NCI-H1048 (cell line): Measurements from ENCODE around the gene FSCN2.

ENCODE experiments used
- DNase-seq: peaks from one replicate; lab custom pipeline; 2025; lab: John Stamatoyannopoulos, UW

Gene FSCN2

DNA sequence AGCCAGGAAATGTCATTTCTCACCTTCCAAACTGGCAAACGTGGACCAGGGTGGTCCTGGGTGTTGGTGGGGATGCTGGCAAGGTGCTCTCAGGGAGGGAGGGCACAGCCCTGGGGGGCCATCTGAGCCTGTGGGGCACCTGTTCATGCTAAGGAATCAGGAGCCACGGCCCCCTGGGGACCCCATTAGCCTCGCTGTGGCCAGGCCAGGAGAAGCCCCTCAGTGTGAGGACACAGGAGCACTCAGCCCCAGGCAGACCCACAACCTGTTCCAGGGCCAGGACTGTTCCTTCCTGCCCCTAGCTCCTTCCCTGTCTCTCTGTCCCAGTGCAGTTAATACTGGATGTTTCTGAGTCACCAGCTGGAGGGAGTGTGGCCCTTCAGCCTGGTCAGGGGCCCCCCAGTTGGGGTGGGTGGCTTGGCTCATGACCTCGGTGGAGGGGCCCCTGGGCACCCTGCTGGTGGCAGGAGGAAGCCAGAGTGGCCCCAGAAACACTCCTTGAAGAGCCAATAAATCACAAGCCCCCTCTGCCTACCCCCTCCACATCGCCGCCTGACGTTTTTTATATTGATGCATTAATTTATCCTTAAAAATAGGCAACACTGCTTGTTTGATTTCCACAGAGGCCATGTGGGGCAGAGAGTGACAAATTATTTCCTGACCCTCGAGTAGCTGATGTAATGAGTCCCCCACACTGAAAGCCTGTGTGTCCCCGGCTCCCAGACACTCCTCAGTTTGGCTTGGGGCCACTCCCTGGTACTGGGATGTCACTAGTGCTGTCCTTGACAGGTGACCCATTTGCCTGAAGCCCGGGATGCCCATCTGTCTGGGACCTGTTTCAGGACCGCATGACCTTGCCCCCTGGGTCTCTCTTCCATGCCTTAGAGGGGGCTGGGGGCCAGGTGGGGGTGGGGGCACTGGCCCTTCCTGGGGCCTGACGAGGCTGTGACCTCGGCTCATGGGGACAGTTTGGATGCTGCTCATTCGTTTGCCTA is 37.9 kb upstream of the FSCN2 start:
- no peak for DNase-seq

DNA sequence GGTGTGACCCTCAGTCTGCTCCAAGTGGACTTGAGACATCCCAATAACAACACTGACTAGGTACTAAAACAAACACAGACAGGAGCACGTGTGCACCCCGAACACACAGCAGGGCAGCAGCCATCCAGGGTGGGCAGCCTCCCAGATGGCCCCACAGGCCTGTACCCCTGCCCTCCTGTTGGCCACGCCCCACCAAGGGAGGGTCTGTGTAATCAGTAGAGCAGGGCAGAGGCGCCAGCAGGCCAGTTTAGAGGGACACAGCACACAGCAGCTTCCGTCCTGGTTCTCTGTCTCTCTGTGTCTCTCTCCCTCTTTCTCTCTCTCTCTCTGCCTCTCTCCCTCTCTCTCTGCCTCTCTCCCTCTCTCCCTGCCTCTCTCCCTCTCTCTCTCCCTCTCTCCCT is 37.0 kb upstream of the FSCN2 start:
- DNase-seq = no peak

DNA sequence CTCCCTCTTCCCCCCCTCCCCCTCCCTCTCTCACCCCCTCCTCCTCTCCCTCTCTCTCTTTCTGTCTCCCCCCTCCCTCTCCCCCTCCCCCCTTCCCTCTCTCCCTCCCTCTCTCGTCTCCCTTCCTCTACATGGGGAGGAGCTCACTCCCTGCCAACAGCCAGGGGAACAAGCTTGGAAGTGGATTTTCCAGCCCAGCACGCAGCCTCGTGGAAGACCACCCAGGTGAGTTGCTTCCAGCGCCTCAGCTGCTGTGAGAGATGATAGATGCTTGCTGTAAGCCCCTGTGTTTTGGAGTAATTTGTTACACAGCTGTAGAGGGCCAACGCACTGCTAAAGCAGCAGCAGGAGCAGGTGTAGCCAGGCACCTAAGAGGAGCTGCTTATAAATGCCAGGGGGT is 36.4 kb upstream of the FSCN2 start:
- no peak for DNase-seq

DNA sequence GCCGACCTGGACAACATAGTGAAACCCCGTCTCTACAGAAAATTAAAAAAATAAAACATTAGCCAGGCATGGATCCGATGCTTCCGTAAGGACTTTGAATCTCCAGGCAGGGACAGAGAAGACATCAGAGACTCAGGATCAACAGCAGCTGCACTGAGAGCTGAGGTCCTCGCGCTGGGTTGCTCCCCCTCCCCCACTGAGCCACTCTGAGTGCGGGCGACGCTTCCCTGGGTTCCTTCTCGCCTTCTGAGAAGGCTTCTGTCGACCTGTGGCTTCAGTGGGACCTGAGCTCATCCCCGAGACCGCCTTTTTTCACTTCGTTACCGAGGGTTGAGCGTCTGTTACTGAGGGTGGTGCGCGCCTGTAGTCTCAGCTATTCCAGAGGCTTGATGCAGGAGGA is 36.0 kb upstream of the FSCN2 start:
- no peak for DNase-seq

DNA sequence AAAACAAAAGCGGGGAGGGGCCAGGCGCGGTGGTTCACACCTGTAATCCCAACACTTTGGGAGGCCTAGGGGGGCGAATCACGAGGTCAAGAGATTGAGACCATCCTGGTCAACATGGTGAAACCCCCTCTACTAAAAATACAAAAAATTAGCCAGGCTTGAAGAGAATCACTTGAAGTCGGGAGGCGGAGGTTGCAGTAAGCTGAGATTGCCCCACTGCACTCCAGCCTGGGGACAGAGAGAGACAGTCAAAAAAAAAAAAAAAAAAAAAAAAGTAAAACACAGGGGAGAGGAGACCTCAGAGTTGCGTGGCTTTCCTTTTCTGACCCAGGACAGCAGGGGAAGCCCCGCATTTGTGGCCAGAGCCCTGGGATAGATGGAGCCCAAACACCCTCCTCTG is 35.5 kb upstream of the FSCN2 start:
- DNase-seq = no peak

DNA sequence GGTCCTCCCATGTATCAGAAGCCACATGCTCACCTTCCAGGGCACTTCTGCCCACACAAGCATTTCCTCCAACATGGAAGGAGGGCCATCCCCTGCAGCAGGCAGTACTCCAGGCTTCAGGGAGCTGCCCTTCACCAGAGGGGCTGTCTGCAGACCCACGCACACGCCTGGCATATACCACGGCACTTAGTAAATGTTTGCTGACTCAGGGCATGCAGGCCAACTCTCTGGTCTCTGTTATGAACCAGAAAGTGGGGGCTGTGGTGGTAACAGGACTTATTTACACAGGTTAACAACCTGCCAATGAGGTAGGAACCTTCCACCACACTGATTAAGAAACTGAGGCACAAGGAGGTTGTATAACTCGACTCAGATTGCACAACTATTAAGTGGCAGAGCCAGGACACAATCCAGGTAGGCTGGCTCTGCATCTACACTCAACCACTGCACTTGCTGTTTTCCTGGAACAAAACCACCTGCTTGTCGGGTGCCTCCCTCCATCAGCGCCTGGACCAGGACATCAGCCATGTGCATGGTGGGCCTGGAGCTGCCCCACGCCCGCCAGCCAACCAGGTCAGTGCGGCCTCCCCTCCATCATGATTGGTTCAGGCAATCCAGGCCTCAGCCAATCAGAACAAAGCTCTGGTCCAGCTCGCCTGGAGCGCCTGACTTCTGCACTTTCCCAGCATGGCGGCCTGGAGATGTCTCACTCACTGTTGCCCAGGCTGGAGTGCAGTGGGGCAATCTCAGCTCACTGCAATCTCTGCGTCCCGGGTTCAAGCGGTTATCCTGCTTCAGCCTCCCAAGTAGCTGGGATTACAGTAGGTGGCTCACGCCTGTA is 34.8 kb upstream of the FSCN2 start:
- no peak for DNase-seq

DNA sequence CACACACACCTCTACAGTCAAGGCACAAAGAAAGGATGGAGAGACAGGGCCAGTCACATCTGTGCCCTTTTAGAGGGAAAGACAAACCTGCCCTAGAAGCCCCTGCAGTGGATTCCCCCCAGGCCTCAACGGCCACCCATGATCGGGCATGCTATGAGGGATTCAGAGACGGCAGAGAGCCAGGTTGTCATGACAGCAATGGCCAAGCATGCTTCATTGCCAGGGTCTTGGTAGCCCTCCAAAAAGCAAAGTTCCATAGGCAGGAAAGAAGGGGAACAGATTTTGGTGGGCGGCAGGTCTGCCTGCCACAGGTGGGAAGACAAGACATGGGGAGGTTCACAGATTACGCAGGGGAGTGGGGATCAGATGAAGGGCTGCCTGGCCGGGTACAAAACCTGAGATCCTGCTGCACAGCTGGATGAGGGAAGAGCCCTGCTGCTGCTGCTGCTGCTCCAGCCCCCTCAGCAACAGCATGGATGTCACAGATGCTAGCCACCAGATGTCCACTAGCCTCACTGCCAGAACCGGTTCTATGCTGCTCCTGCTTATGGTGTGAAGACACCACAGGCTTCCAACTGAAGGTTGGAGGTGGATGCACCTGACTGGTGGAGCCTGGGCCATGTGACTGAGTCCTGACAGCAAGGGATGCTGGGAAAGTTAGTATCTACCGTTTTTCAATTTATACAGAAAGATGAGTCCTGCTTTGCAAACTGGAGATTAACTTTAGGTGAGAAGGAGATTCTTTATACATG is 33.4 kb upstream of the FSCN2 start:
- DNase-seq = no peak

DNA sequence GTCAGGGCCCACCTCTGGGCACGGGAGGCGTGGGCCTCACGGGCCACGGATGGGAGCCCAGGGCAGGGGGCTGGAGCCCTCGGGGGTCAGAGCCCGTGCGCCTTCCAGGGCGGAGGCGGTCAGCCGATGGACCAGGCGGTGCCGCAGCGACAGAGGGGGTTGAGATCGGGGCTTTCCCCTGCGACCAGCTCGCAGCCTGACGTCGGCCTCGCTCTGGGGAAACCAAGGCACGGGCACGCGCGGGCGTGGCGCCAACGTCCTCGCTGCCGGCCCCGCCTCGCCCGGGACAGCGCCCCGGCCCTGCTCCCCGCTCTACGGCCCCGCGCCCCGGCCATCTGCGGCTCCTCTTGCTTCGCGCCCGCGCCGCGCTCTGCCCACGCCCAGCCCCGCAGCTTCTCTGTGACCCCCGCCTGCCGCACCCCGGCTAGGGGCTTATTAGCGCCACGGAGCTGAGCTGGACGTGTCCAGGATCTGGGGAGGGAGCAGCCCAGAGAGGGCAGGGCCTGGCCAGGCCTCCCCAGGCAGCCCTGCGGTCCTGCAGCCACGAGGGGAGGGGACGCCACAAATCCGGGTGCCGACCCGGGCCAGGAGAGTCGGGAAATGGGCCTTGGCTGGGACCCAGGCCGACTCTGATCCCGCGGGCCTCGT is 29.1 kb upstream of the FSCN2 start:
- DNase-seq = no peak

DNA sequence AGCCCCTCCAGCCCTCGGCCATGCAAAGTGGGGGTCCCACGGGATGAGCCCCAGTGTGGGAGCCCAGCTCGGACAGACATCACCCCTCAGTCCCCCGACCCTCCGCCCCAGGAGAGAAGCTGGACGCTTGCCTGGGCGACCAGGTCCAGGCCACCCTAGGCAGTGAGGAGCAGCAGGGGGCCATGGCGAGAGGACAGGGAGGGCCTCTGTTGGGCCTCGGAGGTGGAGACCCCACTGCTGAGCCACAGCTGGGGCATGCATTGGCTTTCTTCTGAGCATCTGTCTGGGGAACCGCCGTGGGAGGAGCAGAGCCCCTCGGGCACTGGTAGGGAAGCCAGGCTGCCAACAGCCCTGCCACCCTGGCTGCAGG is 28.6 kb upstream of the FSCN2 start:
- no peak for DNase-seq

DNA sequence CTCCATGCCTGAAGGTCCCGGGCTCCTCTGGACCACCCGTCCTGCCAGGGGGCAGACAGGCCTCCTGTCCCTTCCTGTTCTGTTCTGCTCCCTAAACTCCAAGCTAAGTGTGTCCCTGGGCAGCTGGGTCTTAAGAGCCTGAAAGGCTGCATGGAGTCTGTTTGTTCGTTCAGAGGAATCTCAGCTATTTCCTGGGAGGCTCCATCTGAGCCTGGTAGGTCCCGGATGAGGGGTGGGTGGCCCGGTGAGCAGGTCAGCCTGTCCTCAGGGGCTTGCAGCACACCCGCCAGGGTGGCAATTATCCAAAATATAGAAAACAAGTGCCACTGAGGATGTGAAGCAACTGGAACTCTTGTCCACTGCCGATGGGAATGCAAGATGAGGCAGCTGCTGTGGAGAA is 28.1 kb upstream of the FSCN2 start:
- no peak for DNase-seq

DNA sequence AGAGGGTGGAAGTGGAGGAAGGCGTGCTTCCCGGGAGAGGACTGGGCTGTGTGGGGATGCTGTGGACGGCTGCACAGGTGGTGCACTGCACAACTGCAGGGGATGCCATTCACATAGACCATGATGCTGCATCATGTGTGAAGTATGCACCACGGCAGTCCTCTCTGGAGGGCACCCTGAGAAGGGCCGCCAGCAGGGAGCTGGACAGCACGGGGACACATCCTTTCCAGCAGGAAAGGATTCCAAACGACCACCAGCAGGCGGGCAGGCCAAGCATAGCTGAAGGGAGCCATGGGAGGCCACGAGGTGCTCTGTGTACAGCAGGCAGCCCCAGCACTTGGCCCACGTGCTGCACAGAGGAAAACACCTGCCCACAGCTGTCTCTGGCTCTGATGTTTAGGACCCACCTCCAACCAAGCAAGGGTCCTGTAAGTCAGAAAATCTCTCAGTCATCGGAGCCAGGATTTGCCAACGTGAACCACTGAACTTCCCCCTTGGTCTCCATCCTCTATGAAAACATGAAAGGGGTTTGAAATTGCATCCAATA is 25.6 kb upstream of the FSCN2 start:
- no peak for DNase-seq

DNA sequence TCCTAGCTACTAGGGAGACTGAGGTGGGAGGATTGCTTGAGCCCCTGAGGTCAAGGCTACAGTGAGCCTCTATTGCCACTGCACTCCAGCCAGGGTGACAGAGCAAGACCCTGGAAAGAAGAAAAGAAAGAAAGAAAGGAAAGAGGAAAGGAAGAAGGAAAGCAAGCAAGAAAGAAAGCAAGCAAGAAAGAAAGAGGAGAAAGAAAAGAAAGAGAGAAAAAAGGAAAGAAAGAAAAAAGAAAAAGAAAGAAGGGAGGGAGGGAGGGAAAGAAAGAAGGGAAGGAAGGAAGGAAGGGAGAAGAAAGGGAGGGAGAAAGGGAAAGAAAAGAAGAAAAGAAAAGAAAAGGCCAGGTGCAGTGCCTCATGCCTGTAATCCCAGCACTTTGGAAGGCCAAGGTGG is 24.6 kb upstream of the FSCN2 start:
- no peak for DNase-seq

DNA sequence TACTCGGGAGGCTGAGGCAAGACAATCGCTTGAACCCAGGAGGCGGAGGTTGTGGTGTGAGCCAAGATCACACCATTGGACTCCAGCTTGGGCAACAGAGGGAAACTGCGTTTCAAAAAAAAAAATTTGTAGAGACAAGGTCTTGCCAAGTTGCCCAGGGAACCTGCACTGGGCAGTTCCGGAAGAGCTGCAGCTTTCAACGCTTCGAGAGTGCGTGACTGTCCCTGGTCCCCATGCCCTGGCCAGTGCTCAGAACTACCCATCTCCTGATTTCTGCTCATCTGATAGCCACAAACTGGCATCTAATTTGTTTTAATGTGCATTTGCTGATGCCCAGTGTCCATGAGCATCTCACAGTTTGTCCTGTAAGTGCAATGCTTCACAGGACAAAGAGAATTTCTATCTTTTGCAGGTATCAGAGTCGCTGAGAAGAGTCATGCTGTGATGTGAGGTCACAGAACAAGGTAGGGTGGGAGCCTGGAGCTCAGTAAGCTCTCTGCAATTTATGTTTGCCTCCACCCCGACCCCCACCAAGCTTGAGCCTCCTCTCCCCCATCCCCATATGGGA is 19.5 kb upstream of the FSCN2 start:
- DNase-seq = no peak

DNA sequence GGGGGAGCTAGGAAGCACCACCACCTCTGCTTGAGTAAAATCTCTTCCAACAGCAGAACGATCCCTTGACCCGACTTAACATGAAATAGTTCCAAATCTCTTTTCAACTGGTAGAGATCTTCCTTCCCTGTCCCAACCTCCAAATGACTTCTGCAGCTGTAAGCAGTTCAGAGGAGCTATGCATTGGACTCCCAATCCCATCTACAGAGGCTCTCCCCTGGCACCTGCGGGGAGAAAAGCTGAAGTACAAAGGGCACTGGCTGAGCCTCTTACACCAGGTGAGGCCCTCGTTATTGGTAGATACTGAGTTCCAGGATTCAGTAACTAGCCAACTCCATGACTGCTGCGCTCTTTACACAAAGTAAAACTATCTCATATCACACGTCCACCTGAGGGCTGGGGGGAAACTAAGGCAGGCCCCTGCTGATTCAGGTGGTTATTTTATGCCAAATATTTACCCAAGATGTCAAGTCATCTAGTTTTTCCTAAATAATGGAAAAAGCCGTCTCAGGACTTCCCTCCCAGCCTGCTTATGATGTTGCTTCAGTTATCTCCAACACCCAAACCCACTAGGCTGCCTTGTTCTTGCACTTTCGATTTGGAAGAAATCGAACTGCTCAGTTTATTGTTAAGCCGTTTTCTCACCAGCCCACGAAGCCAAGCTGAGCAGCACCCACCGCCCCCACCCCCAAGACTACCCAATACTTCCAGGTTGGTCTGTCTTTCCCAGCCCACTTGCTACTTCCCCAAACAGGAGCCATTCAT is 18.8 kb upstream of the FSCN2 start:
- DNase-seq = no peak

DNA sequence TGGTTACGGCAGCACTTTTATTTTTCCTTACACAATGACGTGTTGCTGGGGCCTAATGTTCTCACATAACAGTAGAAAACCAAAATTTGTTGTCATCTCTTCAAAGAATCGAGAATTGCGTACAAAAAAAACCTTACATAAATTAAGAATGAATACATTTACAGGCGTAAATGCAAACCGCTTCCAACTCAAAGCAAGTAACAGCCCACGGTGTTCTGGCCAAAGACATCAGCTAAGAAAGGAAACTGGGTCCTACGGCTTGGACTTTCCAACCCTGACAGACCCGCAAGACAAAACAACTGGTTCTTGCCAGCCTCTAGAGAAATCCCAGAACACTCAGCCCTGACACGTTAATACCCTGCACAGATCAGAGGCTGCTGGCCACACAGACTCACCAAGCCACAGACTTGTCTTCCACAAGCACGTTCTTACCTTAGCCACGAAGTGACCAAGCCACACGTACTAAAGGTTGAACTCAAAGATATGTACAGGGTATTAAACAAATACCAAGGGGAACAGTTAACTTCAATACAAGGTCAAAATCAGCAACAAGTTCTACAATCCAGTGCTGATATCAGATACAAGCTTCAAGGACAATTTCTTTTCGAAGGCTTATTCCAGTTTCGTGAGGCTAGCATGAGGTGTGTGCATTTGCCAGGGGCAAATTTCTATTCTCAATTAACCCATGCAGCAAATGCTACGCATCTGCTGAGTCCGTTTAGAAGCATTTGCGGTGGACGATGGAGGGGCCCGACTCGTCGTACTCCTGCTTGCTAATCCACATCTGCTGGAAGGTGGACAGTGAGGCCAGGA is 18.0 kb upstream of the FSCN2 start:
- no peak for DNase-seq

DNA sequence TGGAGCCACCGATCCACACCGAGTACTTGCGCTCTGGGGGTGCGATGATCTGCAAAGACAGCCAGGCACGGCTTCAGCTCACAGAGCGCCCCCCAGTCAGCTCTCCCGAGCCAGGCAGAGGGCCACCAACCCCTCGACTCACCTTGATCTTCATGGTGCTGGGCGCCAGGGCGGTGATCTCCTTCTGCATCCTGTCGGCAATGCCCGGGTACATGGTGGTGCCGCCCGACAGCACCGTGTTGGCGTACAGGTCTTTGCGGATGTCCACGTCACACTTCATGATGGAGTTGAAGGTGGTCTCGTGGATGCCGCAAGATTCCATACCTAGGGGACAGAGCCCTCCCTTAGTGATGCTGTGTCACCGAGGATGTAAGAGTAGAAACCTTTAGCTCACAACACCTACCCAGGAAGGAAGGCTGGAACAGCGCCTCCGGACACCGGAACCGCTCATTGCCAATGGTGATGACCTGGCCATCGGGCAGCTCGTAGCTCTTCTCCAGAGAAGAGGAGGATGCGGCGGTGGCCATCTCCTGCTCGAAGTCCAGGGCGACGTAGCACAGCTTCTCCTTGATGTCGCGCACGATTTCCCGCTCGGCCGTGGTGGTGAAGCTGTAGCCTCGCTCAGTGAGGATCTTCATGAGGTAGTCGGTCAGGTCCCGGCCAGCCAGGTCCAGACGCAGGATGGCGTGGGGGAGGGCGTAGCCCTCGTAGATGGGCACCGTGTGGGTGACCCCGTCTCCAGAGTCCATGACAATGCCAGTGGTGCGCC is 17.2 kb upstream of the FSCN2 start:
- DNase-seq = no peak

DNA sequence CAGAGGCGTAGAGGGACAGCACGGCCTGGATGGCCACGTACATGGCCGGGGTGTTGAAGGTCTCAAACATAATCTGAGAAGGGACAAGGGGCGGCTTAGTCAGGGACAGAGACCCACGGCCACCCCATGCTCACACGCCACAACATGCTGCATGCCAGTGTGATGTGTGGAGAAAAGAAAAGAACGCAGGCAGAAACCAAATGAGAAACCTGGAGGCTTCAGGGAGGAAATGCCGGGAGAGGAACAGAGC is 16.7 kb upstream of the FSCN2 start:
- no peak for DNase-seq

DNA sequence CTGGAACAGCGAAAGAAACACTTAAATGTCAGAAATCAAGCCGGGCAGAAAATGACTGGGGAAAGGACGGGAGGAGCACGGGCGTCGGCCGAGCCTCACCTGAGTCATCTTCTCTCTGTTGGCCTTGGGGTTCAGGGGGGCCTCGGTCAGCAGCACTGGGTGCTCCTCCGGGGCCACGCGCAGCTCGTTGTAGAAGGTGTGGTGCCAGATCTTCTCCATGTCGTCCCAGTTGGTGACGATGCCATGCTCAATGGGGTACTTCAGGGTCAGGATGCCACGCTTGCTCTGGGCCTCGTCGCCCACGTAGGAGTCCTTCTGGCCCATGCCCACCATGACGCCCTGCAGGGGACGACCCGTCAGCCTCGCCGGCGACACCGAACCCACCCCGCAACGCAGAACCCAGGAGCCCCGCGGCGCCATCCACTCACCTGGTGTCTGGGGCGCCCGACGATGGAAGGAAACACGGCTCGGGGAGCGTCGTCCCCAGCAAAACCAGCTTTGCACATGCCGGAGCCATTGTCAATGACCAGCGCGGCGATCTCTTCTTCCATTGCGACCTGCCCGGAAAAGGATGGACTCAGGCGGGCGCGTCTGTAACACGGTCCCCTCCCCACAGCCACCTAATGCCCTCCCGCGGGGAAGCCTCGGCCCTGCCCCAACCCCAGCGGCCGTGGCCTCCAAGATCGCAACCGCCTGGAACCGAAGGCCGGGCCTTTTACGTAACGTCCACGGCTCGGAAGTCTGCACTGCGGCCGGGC is 16.2 kb upstream of the FSCN2 start:
- DNase-seq = no peak
